D341Med (cell line): ENCODE results near the gene NKIRAS1.
"Not testable (repeated sequence)": the region's sequence is repeated elsewhere in the genome, so short reads cannot be mapped to it uniquely, and the experiment has no call there.

Experiments
- DNase-seq: peaks from one replicate; pipeline ENCODE4 v3.0.0; 2012; ENCODE audit warnings: low spot score

The NKIRAS1 gene

GRCh38 chr3:23900744-23901143, 16.0 kb downstream of the NKIRAS1 start:
- no peak for DNase-seq

- DNase-seq, result no peak
These were observed 21.6 kb downstream of the NKIRAS1 start for GRCh38 chr3:23895181-23895580.

GRCh38 chr3:23894254-23895061, 22.3 kb downstream of the NKIRAS1 start:
- no peak for DNase-seq

- DNase-seq, result no peak
These were observed 26.8 kb downstream of the NKIRAS1 start for GRCh38 chr3:23889950-23890349.

GRCh38 chr3:23889386-23889785, 27.4 kb downstream of the NKIRAS1 start:
- no peak for DNase-seq

- no peak for DNase-seq
These were observed 28.1 kb downstream of the NKIRAS1 start for GRCh38 chr3:23888617-23889228.

- DNase-seq, result no peak
These were observed 30.5 kb downstream of the NKIRAS1 start for GRCh38 chr3:23886311-23886710.

- DNase-seq, result no peak
These were observed 31.6 kb downstream of the NKIRAS1 start for GRCh38 chr3:23885210-23885609.

GRCh38 chr3:23884481-23884880, 32.3 kb downstream of the NKIRAS1 start:
- DNase-seq, result no peak

- no peak for DNase-seq
These were observed 34.3 kb downstream of the NKIRAS1 start for GRCh38 chr3:23882487-23882918.

- not testable (repeated sequence) for DNase-seq
These were observed 34.8 kb downstream of the NKIRAS1 start for GRCh38 chr3:23881993-23882392.

GRCh38 chr3:23880703-23881339, 36.0 kb downstream of the NKIRAS1 start:
- no peak for DNase-seq

- DNase-seq, result no peak
These were observed 37.3 kb downstream of the NKIRAS1 start for GRCh38 chr3:23879485-23879884.

- DNase-seq, result no peak
These were observed 39.3 kb downstream of the NKIRAS1 start for GRCh38 chr3:23877329-23877980.

- DNase-seq, result no peak
These were observed 39.9 kb downstream of the NKIRAS1 start for GRCh38 chr3:23876923-23877322.

- DNase-seq, result no peak
These were observed 41.6 kb downstream of the NKIRAS1 start for GRCh38 chr3:23875113-23875725.

GRCh38 chr3:23874359-23875112, 42.3 kb downstream of the NKIRAS1 start:
- no peak for DNase-seq

- no peak for DNase-seq
These were observed 42.8 kb downstream of the NKIRAS1 start for GRCh38 chr3:23873941-23874340.

GRCh38 chr3:23872330-23872729, 44.5 kb downstream of the NKIRAS1 start:
- no peak for DNase-seq

- not testable (repeated sequence) for DNase-seq
These were observed 45.4 kb downstream of the NKIRAS1 start for GRCh38 chr3:23871361-23871760.

GRCh38 chr3:23870663-23871043, 46.1 kb downstream of the NKIRAS1 start:
- not testable (repeated sequence) for DNase-seq
